Effector memory CD4-positive, alpha-beta T cell (primary cell): ENCODE results near the gene FARP1.

Experiments
- DNase-seq, 3 donors: peaks; one replicate each; pipeline ENCODE4 v3.0.0-alpha.2; 2020
- H3K27ac ChIP-seq: 2 replicates; pipeline ENCODE4 v1.7.0; 2013; ENCODE audit warnings: mild to moderate bottlenecking, low read length, moderate library complexity; ENCODE audit not compliant: insufficient read depth, poor library complexity, severe bottlenecking
- H3K27me3 ChIP-seq: replicated peaks from 2 replicates; pipeline ENCODE4 v1.7.0; 2013; ENCODE audit warnings: mild to moderate bottlenecking, low read length; ENCODE audit not compliant: insufficient read depth, control insufficient read depth, poor library complexity, severe bottlenecking
- H3K36me3 ChIP-seq: 2 replicates; pipeline ENCODE4 v1.7.0; 2013; ENCODE audit warnings: mild to moderate bottlenecking, low read length, moderate library complexity; ENCODE audit not compliant: control insufficient read depth, insufficient read depth
- H3K4me1 ChIP-seq: 2 replicates; pipeline ENCODE4 v1.7.0; 2013; ENCODE audit warnings: low read length, mild to moderate bottlenecking; ENCODE audit not compliant: control insufficient read depth, insufficient read depth, poor library complexity, severe bottlenecking
- H3K4me3 ChIP-seq: 2 replicates; pipeline ENCODE4 v1.7.0; 2013; ENCODE audit warnings: low read length, low read depth, mild to moderate bottlenecking; ENCODE audit not compliant: insufficient read depth, poor library complexity, severe bottlenecking
- H3K9me3 ChIP-seq: 2 replicates; pipeline ENCODE4 v1.7.0; 2013; ENCODE audit warnings: mild to moderate bottlenecking, low read length, moderate library complexity; ENCODE audit not compliant: control insufficient read depth

FARP1 gene

GRCh38 chr13:98322091-98322718, 179.3 kb downstream of the FARP1 start:
- Histone ChIP-seq H3K9me3 (no peaks in the 10 kb centered on the region), H3K36me3 (no peaks in the 10 kb centered on the region), H3K4me1 (no peaks in the 10 kb centered on the region), H3K27me3 (no peaks in the 10 kb centered on the region), H3K27ac (no peak overlapping the region), H3K4me3 (no peak overlapping the region)
- DNase-seq = no peak

- Histone ChIP-seq H3K27me3 (no peaks in the 10 kb centered on the region), H3K4me3 (no peak overlapping the region), H3K36me3 (no peaks in the 10 kb centered on the region), H3K27ac (no peak overlapping the region), H3K9me3 (no peaks in the 10 kb centered on the region), H3K4me1 (no peaks in the 10 kb centered on the region)
- no peak for DNase-seq
Measured at GRCh38 chr13:98324105-98324504, 181.2 kb downstream of the FARP1 start.

GRCh38 chr13:98325724-98326123, 182.8 kb downstream of the FARP1 start:
- Histone ChIP-seq H3K4me3 (no peak overlapping the region), H3K27ac (no peak overlapping the region), H3K9me3 (no peaks in the 10 kb centered on the region), H3K4me1 (no peaks in the 10 kb centered on the region), H3K36me3 (no peaks in the 10 kb centered on the region), H3K27me3 (no peaks in the 10 kb centered on the region)
- no peak for DNase-seq

GRCh38 chr13:98326291-98326690, 183.4 kb downstream of the FARP1 start:
- Histone ChIP-seq H3K36me3 (no peaks in the 10 kb centered on the region), H3K27me3 (no peaks in the 10 kb centered on the region), H3K27ac (no peak overlapping the region), H3K4me1 (no peaks in the 10 kb centered on the region), H3K9me3 (no peaks in the 10 kb centered on the region), H3K4me3 (no peak overlapping the region)
- no peak for DNase-seq

- no peak overlapping the region for H3K27ac ChIP-seq
- DNase-seq = no peak
- H3K9me3 ChIP-seq = no peaks in the 10 kb centered on the region
- no peaks in the 10 kb centered on the region for H3K4me1 ChIP-seq
- H3K36me3 ChIP-seq = no peaks in the 10 kb centered on the region
- H3K4me3 ChIP-seq = no peak overlapping the region
- no peaks in the 10 kb centered on the region for H3K27me3 ChIP-seq
Measured at GRCh38 chr13:98327371-98328270, 184.7 kb downstream of the FARP1 start.

GRCh38 chr13:98328511-98328910, 185.6 kb downstream of the FARP1 start:
- Histone ChIP-seq H3K9me3 (no peaks in the 10 kb centered on the region), H3K27ac (no peak overlapping the region), H3K36me3 (no peaks in the 10 kb centered on the region), H3K4me1 (no peaks in the 10 kb centered on the region), H3K4me3 (no peak overlapping the region), H3K27me3 (no peaks in the 10 kb centered on the region)
- DNase-seq = no peak

- Histone ChIP-seq H3K4me1 (no peaks in the 10 kb centered on the region), H3K27ac (no peak overlapping the region)
Measured at GRCh38 chr13:98332222-98332621, 189.3 kb downstream of the FARP1 start.

GRCh38 chr13:98332691-98333090, 189.8 kb downstream of the FARP1 start:
- Histone ChIP-seq H3K4me3 (no peak overlapping the region), H3K27ac (no peak overlapping the region), H3K27me3 (peaks cover 5% of the 10 kb centered on the region), H3K9me3 (no peaks in the 10 kb centered on the region), H3K36me3 (no peaks in the 10 kb centered on the region), H3K4me1 (no peaks in the 10 kb centered on the region)
- no peak for DNase-seq

More at GRCh38 chr13:98332222-98332621, 189.3 kb downstream of the FARP1 start:
- no peak for DNase-seq
- H3K36me3 ChIP-seq = no peaks in the 10 kb centered on the region
- peaks cover 5% of the 10 kb centered on the region for H3K27me3 ChIP-seq
- no peaks in the 10 kb centered on the region for H3K9me3 ChIP-seq
- no peak overlapping the region for H3K4me3 ChIP-seq

- Histone ChIP-seq H3K27me3 (peaks cover 5% of the 10 kb centered on the region), H3K27ac (no peak overlapping the region), H3K36me3 (no peaks in the 10 kb centered on the region), H3K9me3 (no peaks in the 10 kb centered on the region), H3K4me1 (no peaks in the 10 kb centered on the region), H3K4me3 (no peak overlapping the region)
- no peak for DNase-seq
Measured at GRCh38 chr13:98333486-98333885, 190.6 kb downstream of the FARP1 start.

- Histone ChIP-seq H3K4me3 (no peak overlapping the region), H3K4me1 (no peaks in the 10 kb centered on the region), H3K36me3 (no peaks in the 10 kb centered on the region), H3K27me3 (peaks cover 5% of the 10 kb centered on the region), H3K27ac (no peak overlapping the region), H3K9me3 (no peaks in the 10 kb centered on the region)
- no peak for DNase-seq
Measured at GRCh38 chr13:98334620-98335205, 191.8 kb downstream of the FARP1 start.
